ENCODE data around the gene SLC2A9.

DNA sequence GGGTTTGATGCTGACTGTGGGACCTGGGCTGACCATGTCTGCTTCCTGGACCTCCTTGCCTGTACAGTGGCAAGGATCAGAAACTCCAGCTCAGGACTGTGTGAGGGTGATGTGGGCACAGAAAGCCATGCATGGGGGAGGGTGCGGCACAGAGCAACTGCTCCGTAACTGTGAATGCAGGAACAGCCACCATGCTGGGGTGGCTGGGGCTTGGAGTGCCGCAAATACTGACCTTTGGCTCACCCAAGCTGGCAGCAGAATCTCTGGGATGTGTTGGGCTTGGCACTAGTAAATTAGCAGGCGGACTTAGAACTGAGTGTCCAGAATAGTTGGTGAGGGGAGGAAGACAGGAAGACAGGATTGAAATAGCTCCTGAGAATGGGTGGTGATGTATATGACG lies 187.9 kb downstream of the SLC2A9 start:
- TF ChIP-seq REST (IDR thresholded peaks at IDR 0.05; ENCODE audit: insufficient read depth in 1 of 2, low read depth in 2 of 2, low read length in 1 of 2) (no peak), TCF7L2 (IDR thresholded peaks at IDR 0.05; ENCODE audit: low read depth, low read length) (no peak)
- TF ChIP-seq, protein P1, sequence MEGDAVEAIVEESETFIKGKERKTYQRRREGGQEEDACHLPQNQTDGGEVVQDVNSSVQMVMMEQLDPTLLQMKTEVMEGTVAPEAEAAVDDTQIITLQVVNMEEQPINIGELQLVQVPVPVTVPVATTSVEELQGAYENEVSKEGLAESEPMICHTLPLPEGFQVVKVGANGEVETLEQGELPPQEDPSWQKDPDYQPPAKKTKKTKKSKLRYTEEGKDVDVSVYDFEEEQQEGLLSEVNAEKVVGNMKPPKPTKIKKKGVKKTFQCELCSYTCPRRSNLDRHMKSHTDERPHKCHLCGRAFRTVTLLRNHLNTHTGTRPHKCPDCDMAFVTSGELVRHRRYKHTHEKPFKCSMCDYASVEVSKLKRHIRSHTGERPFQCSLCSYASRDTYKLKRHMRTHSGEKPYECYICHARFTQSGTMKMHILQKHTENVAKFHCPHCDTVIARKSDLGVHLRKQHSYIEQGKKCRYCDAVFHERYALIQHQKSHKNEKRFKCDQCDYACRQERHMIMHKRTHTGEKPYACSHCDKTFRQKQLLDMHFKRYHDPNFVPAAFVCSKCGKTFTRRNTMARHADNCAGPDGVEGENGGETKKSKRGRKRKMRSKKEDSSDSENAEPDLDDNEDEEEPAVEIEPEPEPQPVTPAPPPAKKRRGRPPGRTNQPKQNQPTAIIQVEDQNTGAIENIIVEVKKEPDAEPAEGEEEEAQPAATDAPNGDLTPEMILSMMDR (IDR thresholded peaks at IDR 0.05): no peak

Measured in Panc1 (cell line).